Testis (tissue), 2 donors: ENCODE data around the gene PSMG2.

ENCODE experiments used
- POLR2A ChIP-seq: fragments of 450-650 bp; IDR thresholded peaks from one replicate; pipeline ENCODE4 v1.6.1; 2017; ENCODE audit warnings: antibody characterized with exemption, mild to moderate bottlenecking, moderate library complexity
- TF ChIP-seq, protein P1 (sequence below), 3 experiments: fragments of 450-650 bp in 2 of 3; fragments of 200-600 bp in 1 of 3; sonication (generic) in 1 of 3; IDR thresholded peaks; one replicate each; pipeline ENCODE4 v1.5.1; 2016 to 2019; ENCODE audit warnings: antibody characterized with exemption in 3 of 3, mild to moderate bottlenecking in 2 of 3, moderate library complexity in 1 of 3

DNA sequence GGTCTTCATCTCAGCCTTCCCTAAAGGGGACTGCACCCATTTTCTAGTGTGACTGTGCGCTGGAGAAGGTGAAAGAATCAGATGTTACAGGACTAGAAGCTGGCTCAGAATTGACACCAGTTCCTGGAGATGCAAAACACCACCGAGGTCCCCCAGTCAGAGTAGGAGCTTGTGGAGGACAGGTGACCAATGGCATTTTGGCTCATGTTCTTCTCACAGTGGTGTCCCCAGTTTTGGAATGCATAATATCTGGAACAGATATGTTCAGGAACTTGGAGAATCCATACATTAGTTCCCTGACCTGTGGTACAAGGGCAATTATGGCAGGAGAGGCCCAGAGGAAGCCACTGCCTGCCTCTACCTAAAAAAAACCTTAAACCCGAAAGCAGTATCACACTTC lies 66.3 kb downstream of the PSMG2 start:
- TF ChIP-seq, protein P1, sequence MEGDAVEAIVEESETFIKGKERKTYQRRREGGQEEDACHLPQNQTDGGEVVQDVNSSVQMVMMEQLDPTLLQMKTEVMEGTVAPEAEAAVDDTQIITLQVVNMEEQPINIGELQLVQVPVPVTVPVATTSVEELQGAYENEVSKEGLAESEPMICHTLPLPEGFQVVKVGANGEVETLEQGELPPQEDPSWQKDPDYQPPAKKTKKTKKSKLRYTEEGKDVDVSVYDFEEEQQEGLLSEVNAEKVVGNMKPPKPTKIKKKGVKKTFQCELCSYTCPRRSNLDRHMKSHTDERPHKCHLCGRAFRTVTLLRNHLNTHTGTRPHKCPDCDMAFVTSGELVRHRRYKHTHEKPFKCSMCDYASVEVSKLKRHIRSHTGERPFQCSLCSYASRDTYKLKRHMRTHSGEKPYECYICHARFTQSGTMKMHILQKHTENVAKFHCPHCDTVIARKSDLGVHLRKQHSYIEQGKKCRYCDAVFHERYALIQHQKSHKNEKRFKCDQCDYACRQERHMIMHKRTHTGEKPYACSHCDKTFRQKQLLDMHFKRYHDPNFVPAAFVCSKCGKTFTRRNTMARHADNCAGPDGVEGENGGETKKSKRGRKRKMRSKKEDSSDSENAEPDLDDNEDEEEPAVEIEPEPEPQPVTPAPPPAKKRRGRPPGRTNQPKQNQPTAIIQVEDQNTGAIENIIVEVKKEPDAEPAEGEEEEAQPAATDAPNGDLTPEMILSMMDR (IDR thresholded peaks at IDR 0.05), result no peak
- no peak for TF ChIP-seq POLR2A
